Subcutaneous abdominal adipose tissue (tissue), 5 donors: Measurements from ENCODE around the gene PET100.

Experiments
- H3K27ac ChIP-seq: one replicate; pipeline ENCODE4 v1.7.0; 2013; ENCODE audit warnings: low read depth, mild to moderate bottlenecking, inconsistent platforms, low read length, moderate library complexity
- H3K27me3 ChIP-seq, 5 donors: one replicate each; pipeline ENCODE4 v1.7.0; 2013; ENCODE audit warnings: low read length in 5 of 5, inconsistent platforms in 1 of 5; ENCODE audit not compliant: control insufficient read depth in 5 of 5, insufficient read depth in 4 of 5
- H3K36me3 ChIP-seq, 5 donors: one replicate each; pipeline ENCODE4 v1.7.0; 2013; ENCODE audit warnings: low read length in 5 of 5; ENCODE audit not compliant: control insufficient read depth in 5 of 5, insufficient read depth in 5 of 5
- H3K4me1 ChIP-seq, 5 donors: one replicate each; pipeline ENCODE4 v1.7.0; 2013; ENCODE audit warnings: low read length in 5 of 5, mild to moderate bottlenecking in 3 of 5, moderate library complexity in 1 of 5; ENCODE audit not compliant: control insufficient read depth in 5 of 5, insufficient read depth in 5 of 5
- H3K4me3 ChIP-seq, 5 donors: one replicate each; pipeline ENCODE4 v1.7.0; 2013; ENCODE audit warnings: low read length in 5 of 5, low read depth in 1 of 5
- H3K9ac ChIP-seq, 5 donors: one replicate each; pipeline ENCODE4 v1.7.0; 2013; ENCODE audit warnings: low read length in 5 of 5, mild to moderate bottlenecking in 4 of 5, moderate library complexity in 3 of 5
- H3K9me3 ChIP-seq, 5 donors: one replicate each; pipeline ENCODE4 v1.7.0; 2013; ENCODE audit warnings: low read length in 5 of 5; ENCODE audit not compliant: control insufficient read depth in 5 of 5
- donor health status: healthy.
- donor health status: healthy.
- donor health status: healthy.
- donor health status: healthy.
- donor health status: healthy.

Gene PET100

GRCh38 chr19:7629347-7630054 is at the start of gene PET100, which contains the start of gene XAB2:
Gene PET100, plus strand, starts transcription at chr19:7629793. Its CDS starts 41 bp downstream, at chr19:7629834.
Gene XAB2, minus strand, starts transcription at chr19:7629545. Its CDS starts 18 bp downstream, at chr19:7629527.
- peaks cover 0 to 44% (median 28%) of the 10 kb centered on the region in 5 donors for H3K36me3 ChIP-seq
- H3K4me3 ChIP-seq, result peak within 1 kb of the TSS; percentile 83 to 100 (median 99)
- H3K27me3 ChIP-seq, result peaks cover 0 to under 1% (median 0%) of the 10 kb centered on the region in 5 donors
- H3K9ac ChIP-seq, result peak within 1 kb of the TSS; percentile 87 to 98 (median 93)
- peaks cover 5 to 34% (median 28%) of the 10 kb centered on the region in 5 donors for H3K4me1 ChIP-seq
- peak within 1 kb of the TSS; percentile 74 for H3K27ac ChIP-seq
- no peaks in the 10 kb centered on the region for H3K9me3 ChIP-seq

GRCh38 chr19:7582446-7582845 is 47.1 kb upstream of the PET100 start:
- Histone ChIP-seq H3K4me3 (no peak overlapping the region), H3K4me1 (no peaks in the 10 kb centered on the region), H3K9ac (no peak overlapping the region), H3K9me3 (no peaks in the 10 kb centered on the region), H3K27ac (no peak overlapping the region), H3K27me3 (peaks cover 0 to 2% (median 0%) of the 10 kb centered on the region in 5 donors), H3K36me3 (no peaks in the 10 kb centered on the region)

- peaks cover 9 to 20% (median 13%) of the 10 kb centered on the region in 5 donors for H3K27me3 ChIP-seq
Measured at GRCh38 chr19:7589822-7590221, 39.8 kb upstream of the PET100 start.

GRCh38 chr19:7590256-7590655 is 39.3 kb upstream of the PET100 start:
- no peaks in the 10 kb centered on the region for H3K9me3 ChIP-seq
- no peak overlapping the region for H3K9ac ChIP-seq
- peaks cover 13 to 23% (median 15%) of the 10 kb centered on the region in 5 donors for H3K27me3 ChIP-seq
- no peak overlapping the region for H3K4me3 ChIP-seq
- H3K4me1 ChIP-seq, result peaks cover 0 to 2% (median 0%) of the 10 kb centered on the region in 5 donors
- H3K27ac ChIP-seq, result no peak overlapping the region
- no peaks in the 10 kb centered on the region for H3K36me3 ChIP-seq

More at GRCh38 chr19:7589822-7590221, 39.8 kb upstream of the PET100 start:
- H3K9me3 ChIP-seq, result no peaks in the 10 kb centered on the region
- no peaks in the 10 kb centered on the region for H3K36me3 ChIP-seq
- H3K4me1 ChIP-seq, result no peaks in the 10 kb centered on the region
- H3K4me3 ChIP-seq, result no peak overlapping the region
- H3K9ac ChIP-seq, result no peak overlapping the region
- no peak overlapping the region for H3K27ac ChIP-seq

- no peaks in the 10 kb centered on the region for H3K9me3 ChIP-seq
- H3K27ac ChIP-seq, result no peak within 1 kb of the TSS
Measured at GRCh38 chr19:7595466-7596133, 34.0 kb upstream of the PET100 start, which contains the start of gene CAMSAP3. Gene CAMSAP3, plus strand, starts transcription at chr19:7595863. Its CDS starts 140 bp downstream, at chr19:7596003.

GRCh38 chr19:7596211-7596937 is 33.2 kb upstream of the PET100 start:
- Histone ChIP-seq H3K4me1 (peaks cover 0 to 11% (median 3%) of the 10 kb centered on the region in 5 donors), H3K4me3 (no peak overlapping the region), H3K27ac (no peak overlapping the region), H3K27me3 (peaks cover 23 to 35% (median 33%) of the 10 kb centered on the region in 5 donors), H3K36me3 (no peaks in the 10 kb centered on the region), H3K9ac (no peak overlapping the region), H3K9me3 (no peaks in the 10 kb centered on the region)

More at GRCh38 chr19:7595466-7596133, 34.0 kb upstream of the PET100 start, which contains the start of gene CAMSAP3:
- Histone ChIP-seq H3K4me1 (peaks cover 0 to 11% (median 3%) of the 10 kb centered on the region in 5 donors), H3K36me3 (no peaks in the 10 kb centered on the region), H3K4me3 (peak within 1 kb of the TSS in 1 of 5 donors; percentile 10), H3K9ac (no peak within 1 kb of the TSS), H3K27me3 (peaks cover 26 to 39% (median 36%) of the 10 kb centered on the region in 5 donors)

GRCh38 chr19:7597689-7598088 is 31.9 kb upstream of the PET100 start:
- H3K9ac ChIP-seq, result no peak overlapping the region
- no peaks in the 10 kb centered on the region for H3K36me3 ChIP-seq
- no peak overlapping the region for H3K27ac ChIP-seq
- no peaks in the 10 kb centered on the region for H3K9me3 ChIP-seq
- no peak overlapping the region for H3K4me3 ChIP-seq
- peaks cover 0 to 11% (median 3%) of the 10 kb centered on the region in 5 donors for H3K4me1 ChIP-seq
- H3K27me3 ChIP-seq, result peaks cover 23 to 36% (median 33%) of the 10 kb centered on the region in 5 donors

GRCh38 chr19:7598180-7598579 is 31.4 kb upstream of the PET100 start:
- H3K36me3 ChIP-seq, result no peaks in the 10 kb centered on the region
- H3K9me3 ChIP-seq, result no peaks in the 10 kb centered on the region
- H3K27ac ChIP-seq, result no peak overlapping the region
- H3K9ac ChIP-seq, result no peak overlapping the region
- peaks cover 23 to 36% (median 33%) of the 10 kb centered on the region in 5 donors for H3K27me3 ChIP-seq
- no peak overlapping the region for H3K4me3 ChIP-seq
- peaks cover 0 to 11% (median 3%) of the 10 kb centered on the region in 5 donors for H3K4me1 ChIP-seq

- Histone ChIP-seq H3K27me3 (peaks cover 18 to 38% (median 36%) of the 10 kb centered on the region in 5 donors), H3K27ac (no peak overlapping the region), H3K9me3 (peaks cover 0 to 2% (median 0%) of the 10 kb centered on the region in 5 donors), H3K36me3 (no peaks in the 10 kb centered on the region), H3K4me1 (peaks cover 0 to 6% (median 3%) of the 10 kb centered on the region in 5 donors), H3K9ac (no peak overlapping the region), H3K4me3 (no peak overlapping the region)
Measured at GRCh38 chr19:7600721-7601120, 28.9 kb upstream of the PET100 start.
